K562 (cell line): ENCODE results near the gene RNF175. TPM values are rescaled to one million over a fixed set of nuclear protein-coding genes. Genes with fewer than 3 reads are reported as not detected.
A peak's percentile ranks its signal among the peaks of the same experiment; 100 is the strongest.

ENCODE experiments used
- ARID3A ChIP-seq: IDR thresholded peaks from 2 replicates; pipeline ENCODE4 v1.6.1; 2012; ENCODE audit warnings: low read depth, low read length, improper control_type of control experiment, borderline replicate concordance
- ILF3 ChIP-seq: fragments of 450-650 bp; IDR thresholded peaks from 2 replicates; pipeline ENCODE4 v1.6.1; 2018; ENCODE audit warnings: antibody characterized with exemption, mild to moderate bottlenecking, moderate library complexity, borderline replicate concordance
- JUN ChIP-seq, 2 experiments: sonication (generic) in 1 of 2; formaldehyde crosslinking in 1 of 2; IDR thresholded peaks; 2 replicates each; pipeline versions ENCODE4 v1.6.1 to v1.8.0; 2012 to 2022; ENCODE audit warnings: borderline replicate concordance in 2 of 2, mild to moderate bottlenecking in 2 of 2, improper control_type of control experiment in 1 of 2, low read depth in 1 of 2, low read length in 1 of 2, missing genetic modification reagents in 1 of 2
- KDM1A ChIP-seq, 2 experiments: fragments of 450-650 bp; IDR thresholded peaks; 2 replicates each; pipeline ENCODE4 v1.6.1; 2016; ENCODE audit warnings: mild to moderate bottlenecking in 2 of 2
- PBX2 ChIP-seq, 2 experiments: IDR thresholded peaks in 1 of 2; conservative IDR thresholded peaks in 1 of 2; 2 replicates each; pipeline ENCODE4 v1.6.1; 2016; ENCODE audit warnings: low read depth in 2 of 2, mild to moderate bottlenecking in 1 of 2, missing compliant biosample characterization in 1 of 2, missing genetic modification characterization in 1 of 2, moderate library complexity in 1 of 2
- SOX6 ChIP-seq: fragments of 450-650 bp; IDR thresholded peaks from 2 replicates; pipeline ENCODE4 v1.6.1; 2014; ENCODE audit warnings: mild to moderate bottlenecking
- ZBED1 ChIP-seq: IDR thresholded peaks from 2 replicates; pipeline ENCODE4 v1.6.1; 2014
- ZNF431 ChIP-seq: sonication (generic); formaldehyde crosslinking; IDR thresholded peaks from 2 replicates; pipeline ENCODE4 v1.8.0; 2022; ENCODE audit warnings: mild to moderate bottlenecking, missing genetic modification reagents
- ZNF436 ChIP-seq: fragments of 250-450, 450-650 bp; sonication (Bioruptor Pico); formaldehyde crosslinking; IDR thresholded peaks from 2 replicates; pipeline ENCODE4 v1.7.0; 2020; ENCODE audit warnings: mild to moderate bottlenecking
- ZNF699 ChIP-seq: fragments of 250-450 bp; sonication (Bioruptor Pico); IDR thresholded peaks from 2 replicates; pipeline ENCODE4 v1.8.0; 2021; ENCODE audit warnings: mild to moderate bottlenecking, moderate library complexity; ENCODE audit not compliant: insufficient replicate concordance
- polyA plus RNA-seq, 8 experiments: library from polyadenylated mRNA; depleted of rRNA in 4 of 8; stranded (reverse) in 5 of 8; unstranded in 3 of 8; fragments of >200 nt; fragmentation: Nextera tagmentation in 2 of 8; fragmentation: Illumina TruSeq in 1 of 8; extraction: Ambion mirVana in 2 of 8; extraction: Trizol in 1 of 8; gene quantifications; 2 replicates each; pipeline versions ENCODE4 v1.2.1 to v1.2.3, GENCODE V29; 2011 to 2014; ENCODE audit warnings: inconsistent platforms in 1 of 8, missing spikeins in 1 of 8
- total RNA-seq, 7 experiments: library from RNA; depleted of rRNA in 6 of 7; stranded (reverse); fragments of >200 nt in 6 of 7; fragmentation: Illumina TruSeq in 2 of 7; extraction: Trizol in 2 of 7; gene quantifications; 2 replicates each; pipeline versions ENCODE4 v1.2.1 to v1.2.3, GENCODE V29; 2011 to 2021; ENCODE audit warnings: low replicate concordance in 1 of 7

RNF175 gene
- total and polyA plus RNA-seq, 9 of the 15 experiments (the other 6 are each of a cell fraction or from before 2014, with no cell fraction given), result not detected

GRCh38 chr4:153773236-153773690, 13.4 kb upstream of the RNF175 start (continued):
- no peak for TF ChIP-seq KDM1A (IDR thresholded peaks at IDR 0.05)
- TF ChIP-seq ZNF699 (CRISPR knock-in tag), result no peak
- TF ChIP-seq ARID3A, result no peak
- no peak for TF ChIP-seq ZNF436 (CRISPR knock-in tag)
- TF ChIP-seq ZNF431 (CRISPR knock-in tag), result no peak
- no peak for TF ChIP-seq ZBED1
- no peak for TF ChIP-seq ILF3
- TF ChIP-seq SOX6, result peak; percentile 81
- peak; percentile 58 for TF ChIP-seq JUN (IDR thresholded peaks at IDR 0.05; ENCODE audit: borderline replicate concordance, low read depth, low read length)
- no peak for TF ChIP-seq JUN (CRISPR knock-in tag; IDR thresholded peaks at IDR 0.05; ENCODE audit: borderline replicate concordance)
- TF ChIP-seq PBX2 (CRISPR knock-in tag; IDR thresholded peaks at IDR 0.05; ENCODE audit: low read depth), result no peak
- TF ChIP-seq PBX2 (tag; conservative IDR thresholded peaks at IDR 0.05; ENCODE audit: low read depth), result peak; percentile 71
- TF ChIP-seq, all 486 proteins: peak for 90
